Stimulated activated CD8-positive, alpha-beta memory T cell treated with anti-CD3 and anti-CD28 coated beads, Interleukin-4, amount 100 ng/mL, for 24 hours (primary cell): ENCODE measurements around the gene MLST8.
"Not testable (repeated sequence)": the region's sequence is repeated elsewhere in the genome, so short reads cannot be mapped to it uniquely, and the experiment has no call there.

Source experiments
- DNase-seq: peaks from one replicate; pipeline ENCODE4 v3.0.0-alpha.2; 2020; ENCODE audit warnings: low read depth

MLST8 gene

GRCh38 chr16:2190659-2191445 lies 14.4 kb upstream of the MLST8 start:
- DNase-seq, result no peak

GRCh38 chr16:2191446-2191706 lies 13.9 kb upstream of the MLST8 start:
- no peak for DNase-seq

- no peak for DNase-seq
Observed at GRCh38 chr16:2194166-2194834, 11.0 kb upstream of the MLST8 start.

- no peak for DNase-seq
Observed at GRCh38 chr16:2194852-2195321, 10.4 kb upstream of the MLST8 start.

GRCh38 chr16:2195322-2196161 lies 9.7 kb upstream of the MLST8 start:
- no peak for DNase-seq

- no peak for DNase-seq
Observed at GRCh38 chr16:2196162-2196980, 8.9 kb upstream of the MLST8 start, which contains the start of gene CASKIN1. Gene CASKIN1 (minus strand): TSS chr16:2196605. CDS start chr16:2196432, 173 bp downstream.

- DNase-seq, result no peak
Observed at GRCh38 chr16:2196981-2197511, 8.2 kb upstream of the MLST8 start.

- DNase-seq, result no peak
Observed at GRCh38 chr16:2197765-2198164, 7.5 kb upstream of the MLST8 start.

GRCh38 chr16:2198283-2198682 lies 7.0 kb upstream of the MLST8 start:
- no peak for DNase-seq

GRCh38 chr16:2199095-2199494 lies 6.2 kb upstream of the MLST8 start:
- no peak for DNase-seq

- DNase-seq, result no peak
Observed at GRCh38 chr16:2199621-2200139, 5.6 kb upstream of the MLST8 start.

GRCh38 chr16:2200313-2200712 lies 4.9 kb upstream of the MLST8 start:
- DNase-seq, result no peak

GRCh38 chr16:2203119-2203688 lies 2.0 kb upstream of the MLST8 start:
- not testable (repeated sequence) for DNase-seq

- DNase-seq, result no peak
Observed at GRCh38 chr16:2204416-2205103, 694 bp upstream of the MLST8 start.

GRCh38 chr16:2205967-2206313 lies 686 bp downstream of the MLST8 start:
- DNase-seq, result no peak

GRCh38 chr16:2206420-2206779 lies 1.1 kb downstream of the MLST8 start:
- DNase-seq, result no peak

GRCh38 chr16:2206780-2207433 lies 1.7 kb downstream of the MLST8 start:
- no peak for DNase-seq

- DNase-seq, result no peak
Observed at GRCh38 chr16:2207872-2208271, 2.6 kb downstream of the MLST8 start.

- no peak for DNase-seq
Observed at GRCh38 chr16:2208308-2208707, 3.1 kb downstream of the MLST8 start.

- no peak for DNase-seq
Observed at GRCh38 chr16:2208772-2209171, 3.5 kb downstream of the MLST8 start.
